Gastrocnemius medialis (tissue), 4 donors: ENCODE measurements around the gene FRMD4B.

ENCODE experiments used
- POLR2A ChIP-seq, 2 donors: fragments of 450-650 bp; IDR thresholded peaks; one replicate each; pipeline ENCODE4 v1.6.1; 2017; ENCODE audit warnings: antibody characterized with exemption in 2 of 2, mild to moderate bottlenecking in 2 of 2, moderate library complexity in 2 of 2
- TF ChIP-seq, protein P1 (sequence below), 5 experiments: fragments of 450-650 bp in 3 of 5; fragments of 200-600 bp in 2 of 5; sonication (generic) in 2 of 5; IDR thresholded peaks in 4 of 5; conservative IDR thresholded peaks in 1 of 5; 1 replicate in 4 of 5; 2 replicates in 1 of 5; pipeline ENCODE4 v1.5.1; 2016 to 2019; ENCODE audit warnings: antibody characterized with exemption in 5 of 5, mild to moderate bottlenecking in 3 of 5, moderate library complexity in 3 of 5

- TF ChIP-seq, protein P1, sequence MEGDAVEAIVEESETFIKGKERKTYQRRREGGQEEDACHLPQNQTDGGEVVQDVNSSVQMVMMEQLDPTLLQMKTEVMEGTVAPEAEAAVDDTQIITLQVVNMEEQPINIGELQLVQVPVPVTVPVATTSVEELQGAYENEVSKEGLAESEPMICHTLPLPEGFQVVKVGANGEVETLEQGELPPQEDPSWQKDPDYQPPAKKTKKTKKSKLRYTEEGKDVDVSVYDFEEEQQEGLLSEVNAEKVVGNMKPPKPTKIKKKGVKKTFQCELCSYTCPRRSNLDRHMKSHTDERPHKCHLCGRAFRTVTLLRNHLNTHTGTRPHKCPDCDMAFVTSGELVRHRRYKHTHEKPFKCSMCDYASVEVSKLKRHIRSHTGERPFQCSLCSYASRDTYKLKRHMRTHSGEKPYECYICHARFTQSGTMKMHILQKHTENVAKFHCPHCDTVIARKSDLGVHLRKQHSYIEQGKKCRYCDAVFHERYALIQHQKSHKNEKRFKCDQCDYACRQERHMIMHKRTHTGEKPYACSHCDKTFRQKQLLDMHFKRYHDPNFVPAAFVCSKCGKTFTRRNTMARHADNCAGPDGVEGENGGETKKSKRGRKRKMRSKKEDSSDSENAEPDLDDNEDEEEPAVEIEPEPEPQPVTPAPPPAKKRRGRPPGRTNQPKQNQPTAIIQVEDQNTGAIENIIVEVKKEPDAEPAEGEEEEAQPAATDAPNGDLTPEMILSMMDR (IDR thresholded peaks at IDR 0.05 in 4 of 5, conservative IDR thresholded peaks at IDR 0.05 in 1 of 5) = no peak
- TF ChIP-seq POLR2A (IDR thresholded peaks at IDR 0.05) = no peak
These were observed 26.5 kb downstream of the FRMD4B start for GRCh38 chr3:69359339-69359893.
